ENCODE measurements around the gene DNAJC2.

DNA sequence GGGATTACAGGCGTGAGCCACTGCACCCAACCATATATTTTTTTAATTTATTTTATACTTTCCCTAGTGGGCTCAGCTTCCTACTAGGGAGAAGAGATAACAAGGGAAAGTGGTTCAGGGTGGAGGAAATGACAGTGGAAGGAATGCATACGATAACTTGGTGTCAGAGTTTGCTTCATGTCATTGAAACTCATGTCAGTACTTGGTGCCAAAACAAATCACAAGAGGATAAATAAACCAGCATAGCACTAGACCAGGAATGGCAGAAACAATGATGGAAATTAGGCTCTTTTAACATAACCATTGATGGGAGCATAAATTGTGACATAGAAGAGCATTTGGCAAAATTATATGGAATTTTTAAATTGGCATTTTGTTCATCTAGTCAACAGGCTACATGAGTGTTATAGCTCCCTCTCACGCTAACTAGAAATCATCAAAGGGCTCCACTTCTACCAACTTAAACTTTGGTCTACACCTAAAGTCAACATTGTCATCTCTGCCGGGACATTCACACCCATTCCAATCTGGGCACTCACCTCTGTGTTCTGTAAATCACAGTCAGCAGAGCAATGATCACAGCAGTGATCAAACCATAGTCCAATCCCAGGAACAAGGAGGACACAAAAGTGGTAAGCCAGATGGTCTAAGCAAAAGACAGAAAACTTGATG lies 44.0 kb upstream of the DNAJC2 start:
- TF ChIP-seq, protein P1, sequence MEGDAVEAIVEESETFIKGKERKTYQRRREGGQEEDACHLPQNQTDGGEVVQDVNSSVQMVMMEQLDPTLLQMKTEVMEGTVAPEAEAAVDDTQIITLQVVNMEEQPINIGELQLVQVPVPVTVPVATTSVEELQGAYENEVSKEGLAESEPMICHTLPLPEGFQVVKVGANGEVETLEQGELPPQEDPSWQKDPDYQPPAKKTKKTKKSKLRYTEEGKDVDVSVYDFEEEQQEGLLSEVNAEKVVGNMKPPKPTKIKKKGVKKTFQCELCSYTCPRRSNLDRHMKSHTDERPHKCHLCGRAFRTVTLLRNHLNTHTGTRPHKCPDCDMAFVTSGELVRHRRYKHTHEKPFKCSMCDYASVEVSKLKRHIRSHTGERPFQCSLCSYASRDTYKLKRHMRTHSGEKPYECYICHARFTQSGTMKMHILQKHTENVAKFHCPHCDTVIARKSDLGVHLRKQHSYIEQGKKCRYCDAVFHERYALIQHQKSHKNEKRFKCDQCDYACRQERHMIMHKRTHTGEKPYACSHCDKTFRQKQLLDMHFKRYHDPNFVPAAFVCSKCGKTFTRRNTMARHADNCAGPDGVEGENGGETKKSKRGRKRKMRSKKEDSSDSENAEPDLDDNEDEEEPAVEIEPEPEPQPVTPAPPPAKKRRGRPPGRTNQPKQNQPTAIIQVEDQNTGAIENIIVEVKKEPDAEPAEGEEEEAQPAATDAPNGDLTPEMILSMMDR (conservative IDR thresholded peaks at IDR 0.05; ENCODE audit: low read length), result no peak
- TF ChIP-seq EZH2phosphoT487 (IDR thresholded peaks at IDR 0.05; ENCODE audit: borderline replicate concordance, low read depth, low read length), result no peak

Measured in OCI-LY7 (cell line).